Activated T-cell treated with anti-CD3 and anti-CD28 coated beads, Interleukin-2, amount 50 U/mL, for 1 hour (primary cell): ENCODE results near the gene ZNF609.
"Not testable (repeated sequence)": the region's sequence is repeated elsewhere in the genome, so short reads cannot be mapped to it uniquely, and the experiment has no call there.

Experiments
- DNase-seq: peaks from one replicate; pipeline ENCODE4 v3.0.0-alpha.2; 2020

ZNF609 gene

GRCh38 chr15:64589435-64590084 lies 129.2 kb downstream of the ZNF609 start:
- DNase-seq, result no peak

DNA sequence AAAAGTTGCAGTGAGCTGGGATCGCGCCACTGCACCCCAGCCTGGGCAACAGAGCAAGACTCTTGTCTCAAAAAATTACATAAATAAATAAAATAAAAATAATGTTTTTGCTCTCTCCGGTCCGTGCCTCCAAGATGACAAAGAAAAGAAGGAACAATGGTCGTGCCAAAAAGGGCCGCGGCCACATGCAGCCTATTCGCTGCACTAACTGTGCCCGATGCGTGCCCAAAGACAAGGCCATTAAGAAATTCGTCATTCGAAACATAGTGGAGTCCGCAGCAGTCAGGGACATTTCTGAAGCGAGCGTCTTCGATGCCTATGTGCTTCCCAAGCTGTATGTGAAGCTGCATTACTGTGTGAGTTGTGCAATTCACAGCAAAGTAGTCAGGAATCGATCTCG lies 132.5 kb downstream of the ZNF609 start:
- not testable (repeated sequence) for DNase-seq

DNA sequence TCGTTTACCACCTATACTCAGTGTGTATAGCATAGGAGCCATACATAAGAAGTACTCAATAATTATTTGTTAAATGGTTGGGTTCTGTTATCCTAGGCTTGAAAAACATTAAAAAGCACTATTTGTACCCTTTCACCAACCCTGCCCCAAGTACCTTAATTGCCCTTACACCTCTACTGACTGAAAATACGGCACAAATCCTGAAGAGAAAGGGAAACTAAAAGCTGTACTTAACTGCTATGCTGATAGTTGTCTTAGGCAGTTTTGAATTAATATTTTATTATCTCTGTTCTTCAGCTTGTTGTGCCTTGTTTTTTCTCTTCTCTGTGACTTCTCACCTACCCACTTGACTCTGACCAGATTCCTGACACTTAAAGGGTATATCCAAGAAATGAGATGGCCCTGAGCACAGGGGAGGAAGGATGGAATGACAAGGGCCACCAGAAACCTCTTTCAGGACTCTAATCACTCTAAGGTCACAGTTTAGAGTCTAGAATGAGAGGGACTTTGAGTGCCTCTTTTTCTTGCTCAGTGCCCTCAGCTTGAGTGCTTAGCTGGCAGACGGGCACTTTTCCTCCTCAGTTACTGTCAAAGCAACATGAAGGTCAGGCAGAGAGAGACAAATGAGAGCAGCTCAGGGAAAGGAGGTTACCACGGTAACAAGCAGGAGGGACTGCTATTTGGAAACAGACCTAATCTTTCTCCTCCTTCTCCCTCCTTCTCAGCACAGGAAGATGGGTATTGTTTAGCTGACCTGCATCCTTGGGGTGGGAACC lies 136.5 kb downstream of the ZNF609 start:
- no peak for DNase-seq

DNA sequence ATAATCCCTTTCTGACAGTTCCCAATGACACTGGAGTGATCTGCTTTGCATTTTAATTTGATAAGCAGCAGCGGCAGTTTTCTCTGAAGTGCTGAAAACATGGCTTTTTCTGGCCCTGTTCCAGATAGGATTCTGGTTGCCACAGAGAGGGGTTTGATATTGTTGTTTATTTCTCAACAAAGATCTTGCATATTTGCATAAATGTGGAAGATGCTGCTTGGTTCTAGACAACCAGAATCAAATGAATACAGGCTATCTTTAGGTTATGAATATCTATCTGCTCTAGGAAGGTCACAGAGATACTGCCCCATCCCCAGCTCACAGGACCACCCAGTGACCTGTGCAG lies 137.1 kb downstream of the ZNF609 start:
- no peak for DNase-seq

DNA sequence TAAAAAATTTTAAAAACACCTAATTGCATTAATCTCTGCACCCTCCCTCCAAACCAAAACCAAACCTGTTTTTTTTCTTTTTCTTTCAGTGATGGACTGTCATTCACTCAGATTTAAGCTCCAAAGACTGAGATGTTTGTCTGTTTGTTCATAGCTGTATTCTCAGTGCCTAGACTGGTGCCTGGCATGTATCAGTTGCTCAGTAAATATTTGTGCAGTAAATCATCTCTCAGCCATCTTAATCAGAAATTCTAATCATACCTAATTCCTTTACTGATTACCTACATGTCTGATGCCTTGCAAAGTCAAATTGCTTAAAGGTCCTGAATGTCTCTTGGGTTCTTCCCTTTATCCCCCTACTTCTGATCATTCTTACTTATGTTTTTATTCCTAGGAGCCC lies 138.8 kb downstream of the ZNF609 start:
- DNase-seq, result no peak

DNA sequence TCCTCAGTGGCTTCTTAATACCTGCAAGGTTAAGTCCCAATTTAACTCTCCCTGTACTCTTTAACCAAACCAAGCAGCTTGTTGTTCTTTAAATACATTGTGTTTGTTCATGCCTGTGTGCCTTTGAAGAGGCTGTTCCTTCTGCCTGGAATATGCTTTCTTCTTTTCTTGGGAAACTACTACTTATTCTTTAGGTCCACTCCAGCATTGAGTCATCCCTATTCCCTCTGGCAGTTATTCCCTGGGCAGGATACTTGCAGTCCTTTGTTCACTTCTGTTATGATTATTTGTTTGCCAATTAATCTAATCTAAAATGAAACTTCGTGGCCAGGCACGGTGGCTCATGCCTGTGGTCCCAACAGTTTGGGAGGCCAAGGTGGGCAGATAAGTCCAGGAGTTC lies 139.3 kb downstream of the ZNF609 start:
- no peak for DNase-seq

DNA sequence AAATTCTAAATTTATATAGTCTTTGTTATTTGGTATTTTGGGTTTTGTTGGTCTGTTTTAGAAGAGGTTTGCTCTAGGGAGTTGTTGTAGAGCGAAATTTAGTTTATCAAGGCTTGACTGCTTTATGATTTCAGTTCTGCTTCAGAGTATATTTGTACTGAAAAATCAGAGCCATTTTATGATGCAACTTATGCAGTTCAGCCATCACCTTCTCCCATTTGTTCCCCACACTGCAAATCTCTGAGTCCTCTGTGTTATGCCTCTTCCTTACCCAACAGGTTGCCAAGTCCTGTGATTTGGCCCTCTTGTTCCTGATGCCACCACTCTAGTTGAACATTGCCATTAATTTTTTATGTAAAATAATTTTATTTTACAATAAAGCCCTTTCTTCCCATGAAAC lies 140.4 kb downstream of the ZNF609 start:
- DNase-seq, result no peak

DNA sequence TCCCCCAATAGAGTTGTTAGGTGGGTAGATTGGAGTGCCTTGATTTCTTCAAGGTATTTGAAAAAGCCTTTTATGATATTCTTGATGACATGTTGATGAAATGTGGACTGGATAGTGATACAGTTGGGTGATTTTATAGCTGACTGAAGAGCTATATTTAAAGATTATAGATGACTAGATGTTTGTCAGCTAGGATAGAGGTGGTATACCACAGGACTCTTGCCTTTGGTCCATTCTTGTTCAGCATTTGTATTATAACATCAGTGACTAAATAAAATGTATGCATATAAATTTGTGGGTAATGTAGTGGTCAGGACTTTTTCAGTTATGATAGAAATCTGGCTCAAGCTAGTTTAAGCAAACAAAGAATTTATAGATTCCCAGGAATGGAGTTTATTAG lies 143.9 kb downstream of the ZNF609 start:
- DNase-seq, result no peak

GRCh38 chr15:64607416-64607815 lies 147.0 kb downstream of the ZNF609 start:
- not testable (repeated sequence) for DNase-seq

DNA sequence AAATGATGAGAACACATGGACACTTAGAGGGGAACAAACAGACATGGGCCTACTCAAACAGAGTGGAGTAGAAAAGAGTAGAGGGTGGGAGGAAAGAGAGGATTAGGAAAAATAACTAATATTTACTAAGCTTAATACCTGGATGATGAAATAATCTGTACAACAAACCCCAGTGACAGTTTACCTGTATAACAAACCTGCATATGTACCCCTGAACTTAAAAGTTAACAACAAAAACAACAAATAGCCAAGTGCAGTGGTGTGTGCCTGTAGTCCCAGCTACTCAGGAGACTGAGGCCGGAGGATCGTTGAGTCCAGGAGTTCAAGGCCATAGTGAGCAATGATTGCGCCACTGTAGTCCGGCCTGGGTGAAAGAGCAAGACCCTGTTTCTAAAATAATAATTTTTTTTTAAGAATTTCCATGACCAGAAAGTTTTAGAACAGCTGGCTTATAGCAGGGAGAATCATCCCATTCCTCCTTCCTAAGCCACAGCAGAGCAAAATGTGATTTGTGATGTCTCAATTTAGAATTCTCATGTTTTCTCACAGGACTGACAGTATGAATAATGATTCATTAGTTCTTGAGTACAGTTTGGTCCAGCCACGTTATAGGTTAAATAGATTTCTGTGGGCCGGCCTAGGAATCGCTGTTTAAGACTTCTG lies 150.0 kb downstream of the ZNF609 start:
- DNase-seq, result no peak

GRCh38 chr15:64611085-64611725 lies 150.8 kb downstream of the ZNF609 start:
- no peak for DNase-seq

GRCh38 chr15:64614519-64614918 lies 154.1 kb downstream of the ZNF609 start:
- DNase-seq, result no peak

GRCh38 chr15:64617727-64618126 lies 157.3 kb downstream of the ZNF609 start:
- no peak for DNase-seq

GRCh38 chr15:64618138-64618537 lies 157.8 kb downstream of the ZNF609 start:
- DNase-seq, result no peak

DNA sequence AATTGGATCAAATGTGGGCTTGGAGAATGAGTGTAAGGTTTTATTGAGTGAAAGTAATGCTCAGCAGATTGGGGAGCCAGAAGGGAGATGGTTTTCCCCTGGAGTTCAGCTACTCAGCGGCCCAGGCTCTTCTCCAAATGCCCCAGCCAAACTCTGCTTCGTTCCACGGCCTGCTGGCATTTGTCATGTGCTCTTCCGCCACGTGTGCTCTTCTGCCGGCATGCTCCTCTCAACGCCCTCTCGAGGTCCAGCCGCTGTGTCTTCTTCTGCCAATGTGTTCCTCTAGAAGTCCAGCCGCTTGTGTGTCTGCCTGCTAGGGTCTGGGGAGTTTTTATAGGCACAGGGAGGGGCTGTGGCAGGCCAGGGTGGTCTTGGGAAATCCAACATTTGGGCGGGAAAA lies 158.2 kb downstream of the ZNF609 start:
- no peak for DNase-seq

DNA sequence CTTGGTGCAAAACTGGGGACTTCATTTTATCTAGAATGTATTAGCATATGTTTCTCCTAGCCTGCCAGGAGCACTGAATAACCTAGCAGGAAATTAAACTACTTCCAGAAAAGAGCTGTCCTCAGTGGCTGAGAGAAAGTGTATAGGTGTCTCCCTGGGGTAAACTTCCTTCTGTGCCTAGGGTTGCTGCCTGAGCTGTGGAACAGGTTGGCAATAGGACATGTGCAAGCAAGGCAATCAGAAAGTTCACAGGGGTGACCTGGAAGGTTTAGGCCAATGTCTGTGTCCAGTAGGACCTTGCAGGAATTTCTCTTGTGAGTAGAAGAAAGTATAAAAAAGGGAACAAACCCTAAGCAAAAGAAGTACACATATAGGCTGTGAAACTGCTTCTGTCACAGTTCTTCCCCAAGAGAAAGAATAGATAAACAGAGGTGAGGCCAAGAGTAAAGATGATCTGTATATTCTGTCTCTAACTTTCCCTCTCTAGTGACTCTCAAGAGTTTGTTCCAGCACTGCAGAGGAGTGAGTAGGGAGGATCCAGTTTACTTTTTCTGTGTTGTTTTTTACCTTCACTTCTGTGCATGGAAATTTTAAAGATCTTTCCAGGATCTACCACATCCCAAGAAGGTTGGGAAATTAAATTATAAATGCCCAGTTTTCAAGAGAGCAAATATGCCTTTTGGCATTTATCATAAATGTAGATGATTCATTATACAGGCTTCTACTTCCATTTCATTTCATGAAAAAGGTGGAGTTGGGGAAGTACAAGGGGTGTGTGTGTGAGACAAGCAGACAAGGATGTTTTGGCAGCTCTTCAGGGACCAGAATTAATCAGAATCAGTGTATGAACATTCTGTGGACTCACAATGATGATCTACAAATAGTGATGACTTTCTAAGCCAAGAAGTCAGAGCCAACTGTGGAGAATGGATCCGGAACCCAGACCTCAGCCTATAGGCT lies 159.8 kb downstream of the ZNF609 start:
- DNase-seq, result no peak

DNA sequence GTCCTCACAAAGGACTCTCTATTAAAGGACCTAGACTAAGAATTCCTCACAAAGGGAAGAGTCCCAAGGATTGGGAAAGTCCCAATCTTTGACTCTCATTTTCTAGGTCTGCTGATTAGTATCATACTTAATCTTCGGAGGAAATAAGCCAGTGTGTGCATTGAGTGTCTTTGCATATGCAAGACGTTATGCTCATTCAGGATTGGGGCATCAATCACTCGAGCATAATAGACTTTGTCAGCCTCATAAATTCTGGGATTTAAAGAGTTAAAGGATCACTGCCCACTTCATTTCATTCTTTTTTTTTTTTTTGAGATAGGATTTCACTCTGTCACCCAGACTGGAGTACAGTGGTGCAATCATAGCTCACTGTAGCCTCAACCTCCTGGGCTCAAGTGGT lies 160.7 kb downstream of the ZNF609 start:
- no peak for DNase-seq

DNA sequence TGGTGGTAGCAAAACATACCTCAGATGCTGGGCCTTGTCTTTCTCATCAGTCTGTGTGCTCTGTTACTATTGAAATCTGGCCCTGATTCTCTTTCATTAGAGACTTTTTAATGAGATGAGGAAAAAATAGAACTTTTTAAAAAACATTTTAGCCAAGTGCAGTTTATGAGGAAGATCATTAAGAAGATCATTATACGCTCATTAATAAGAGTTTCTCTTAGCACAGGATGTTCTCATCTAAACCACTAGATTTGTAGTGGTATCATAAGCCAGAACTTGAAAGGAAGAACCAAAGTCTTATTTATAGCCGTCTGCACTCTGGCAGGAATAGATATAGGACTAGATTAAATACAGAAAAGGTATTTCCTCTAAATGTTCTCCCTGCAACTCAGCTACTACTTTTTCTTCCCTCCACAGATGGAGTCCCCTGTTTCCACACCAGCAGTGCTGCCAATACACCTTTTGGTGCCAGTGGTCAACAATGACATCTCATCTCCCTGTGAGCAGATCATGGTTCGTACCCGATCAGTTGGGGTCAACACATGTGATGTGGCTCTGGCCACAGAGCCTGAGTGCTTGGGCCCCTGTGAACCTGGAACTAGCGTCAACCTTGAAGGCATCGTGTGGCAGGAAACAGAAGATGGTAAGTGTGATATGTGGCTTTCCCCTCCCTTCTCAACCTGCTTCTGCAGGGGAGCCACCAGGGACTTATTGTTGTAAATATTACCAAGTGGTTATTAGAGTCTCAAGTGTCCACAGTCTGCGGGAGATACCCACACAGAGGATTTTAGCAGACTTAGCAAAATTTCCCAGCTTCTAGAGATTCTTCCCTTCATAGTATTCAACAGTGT lies 162.3 kb downstream of the ZNF609 start:
- DNase-seq, result peak; percentile 64

GRCh38 chr15:64623347-64623996 lies 163.1 kb downstream of the ZNF609 start:
- DNase-seq, result no peak

DNA sequence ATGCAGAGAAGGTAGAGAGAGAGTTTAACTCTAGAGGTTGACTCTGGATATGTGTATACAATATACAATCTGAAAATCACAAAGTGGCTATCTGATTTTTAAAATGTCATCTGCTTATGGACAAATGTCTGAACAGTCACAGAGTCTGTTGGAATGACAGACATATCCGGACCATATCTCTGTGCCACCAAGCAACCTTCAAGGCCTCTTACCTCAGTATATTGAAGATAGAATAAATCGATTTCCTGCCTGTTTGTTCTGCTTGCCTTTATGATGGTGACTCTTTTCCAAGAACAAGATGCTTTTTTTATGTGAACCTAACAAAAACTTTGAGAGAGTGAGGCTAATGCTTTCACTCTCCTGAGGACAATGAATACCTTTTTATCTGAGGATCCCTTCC lies 163.9 kb downstream of the ZNF609 start:
- no peak for DNase-seq

- no peak for DNase-seq
Observed at GRCh38 chr15:64629063-64629462, 168.7 kb downstream of the ZNF609 start.
